Ishikawa (cell line): Measurements from ENCODE around the gene CORO2B.

Source experiments
- CREB1 ChIP-seq: IDR thresholded peaks from 2 replicates; pipeline ENCODE4 v1.6.1; 2012; ENCODE audit warnings: low read depth
- EP300 ChIP-seq: IDR thresholded peaks from 2 replicates; pipeline ENCODE4 v1.6.1; 2012; ENCODE audit warnings: borderline replicate concordance
- FOXM1 ChIP-seq: IDR thresholded peaks from 2 replicates; pipeline ENCODE4 v1.6.1; 2012; ENCODE audit warnings: low read depth, borderline replicate concordance
- REST ChIP-seq: IDR thresholded peaks from 2 replicates; pipeline ENCODE4 v1.6.1; 2012; ENCODE audit warnings: low read depth, mild to moderate bottlenecking
- TCF12 ChIP-seq: IDR thresholded peaks from 2 replicates; pipeline ENCODE4 v1.6.1; 2012; ENCODE audit warnings: low read depth
- TEAD4 ChIP-seq: IDR thresholded peaks from 2 replicates; pipeline ENCODE4 v1.6.1; 2012
- YY1 ChIP-seq: IDR thresholded peaks from 2 replicates; pipeline ENCODE4 v1.6.1; 2012; ENCODE audit warnings: low read depth
- ZBTB7A ChIP-seq: IDR thresholded peaks from 2 replicates; pipeline ENCODE4 v1.6.1; 2012; ENCODE audit warnings: low read depth

- no peak for TF ChIP-seq TEAD4
- no peak for TF ChIP-seq YY1
- no peak for TF ChIP-seq EP300
- TF ChIP-seq REST, result no peak
- TF ChIP-seq CREB1, result no peak
- TF ChIP-seq ZBTB7A, result no peak
- no peak for TF ChIP-seq FOXM1
- TF ChIP-seq TCF12, result no peak
These were observed 67.9 kb downstream of the CORO2B start for GRCh38 chr15:68646696-68647095.
